HTR-8/SVneo (cell line): ENCODE data around the gene DALRD3.
"Not testable (repeated sequence)": the region's sequence is repeated elsewhere in the genome, so short reads cannot be mapped to it uniquely, and the experiment has no call there.

Source experiments
- DNase-seq: peaks from one replicate; pipeline ENCODE4 v3.0.0; 2011; ENCODE audit warnings: low spot score, mixed read lengths; ENCODE audit not compliant: insufficient read length
- FAIRE-seq: peaks from 2 replicates; lab custom pipeline; 2011; peaks lifted over from hg19 to GRCh38; lab: Jason Lieb, UNC

The DALRD3 gene

GRCh38 chr3:49021813-49022687, 3.7 kb upstream of the DALRD3 start, which contains the start of gene NDUFAF3:
Gene NDUFAF3 (plus strand): TSS chr3:49022121. CDS start chr3:49022145, 24 bp downstream.
- FAIRE-seq (peak; percentile 97), DNase-seq (peak; percentile 88)

GRCh38 chr3:49021213-49021812, 2.9 kb upstream of the DALRD3 start:
- FAIRE-seq (peak; percentile 93), DNase-seq (peak; percentile 94)

GRCh38 chr3:49020330-49021212, 2.2 kb upstream of the DALRD3 start:
- FAIRE-seq = no peak
- no peak for DNase-seq

- FAIRE-seq (no peak), DNase-seq (no peak)
Observed at GRCh38 chr3:49019941-49020329, 1.6 kb upstream of the DALRD3 start.

- FAIRE-seq (no peak), DNase-seq (no peak)
Observed at GRCh38 chr3:49018707-49019006, 277 bp upstream of the DALRD3 start.

- DNase-seq (no peak), FAIRE-seq (no peak)
Observed at GRCh38 chr3:49017229-49017970, 980 bp downstream of the DALRD3 start.

GRCh38 chr3:49016414-49017228, 1.8 kb downstream of the DALRD3 start:
- FAIRE-seq (no peak), DNase-seq (no peak)

- no peak for FAIRE-seq
- DNase-seq = no peak
Observed at GRCh38 chr3:49015765-49016164, 2.6 kb downstream of the DALRD3 start.

GRCh38 chr3:49015072-49015471, 3.3 kb downstream of the DALRD3 start:
- no peak for DNase-seq
- no peak for FAIRE-seq

- no peak for FAIRE-seq
- DNase-seq = no peak
Observed at GRCh38 chr3:49013738-49014660, 4.4 kb downstream of the DALRD3 start.

- DNase-seq (no peak), FAIRE-seq (no peak)
Observed at GRCh38 chr3:49013113-49013737, 5.2 kb downstream of the DALRD3 start.

- FAIRE-seq = no peak
- DNase-seq = no peak
Observed at GRCh38 chr3:49012441-49013017, 5.9 kb downstream of the DALRD3 start.

- no peak for DNase-seq
- no peak for FAIRE-seq
Observed at GRCh38 chr3:49009396-49009795, 9.0 kb downstream of the DALRD3 start.

- FAIRE-seq, DNase-seq: not testable (repeated sequence)
Observed at GRCh38 chr3:49008627-49009026, 9.8 kb downstream of the DALRD3 start.

- DNase-seq (peak; percentile 73), FAIRE-seq (no peak)
Observed at GRCh38 chr3:49007771-49008528, 10.4 kb downstream of the DALRD3 start.

- peak; percentile 96 for DNase-seq
- FAIRE-seq = peak; percentile 97
Observed at GRCh38 chr3:49007068-49007770, 11.2 kb downstream of the DALRD3 start, which contains the start of gene WDR6. Gene WDR6 (plus strand): TSS chr3:49007391. CDS start chr3:49007432, 41 bp downstream.
